Measurements from ENCODE around the gene SETBP1.

DNA sequence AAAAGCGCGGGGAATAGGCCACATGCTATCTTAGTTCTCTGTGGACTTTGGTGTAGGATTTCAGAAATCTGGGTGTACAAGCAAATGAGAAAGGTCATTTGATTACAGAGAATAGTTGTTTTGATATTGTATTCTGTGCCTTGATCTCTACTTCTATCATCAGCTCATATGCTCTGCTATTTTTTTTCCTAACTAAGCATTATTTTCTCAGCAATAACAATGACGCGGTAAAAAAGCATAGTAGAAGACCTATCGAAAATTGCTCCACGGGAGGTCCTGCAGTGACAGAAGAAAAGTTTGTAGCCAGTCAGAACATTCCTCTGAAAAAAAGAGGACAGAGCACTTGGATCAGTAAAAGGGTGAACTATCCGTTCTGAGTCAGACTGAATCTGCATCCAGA lies 2.8 kb upstream of the SETBP1 start:
- TF ChIP-seq BHLHE40 (IDR thresholded peaks at IDR 0.05; ENCODE audit: low read length): no peak
- TF ChIP-seq, protein P1, sequence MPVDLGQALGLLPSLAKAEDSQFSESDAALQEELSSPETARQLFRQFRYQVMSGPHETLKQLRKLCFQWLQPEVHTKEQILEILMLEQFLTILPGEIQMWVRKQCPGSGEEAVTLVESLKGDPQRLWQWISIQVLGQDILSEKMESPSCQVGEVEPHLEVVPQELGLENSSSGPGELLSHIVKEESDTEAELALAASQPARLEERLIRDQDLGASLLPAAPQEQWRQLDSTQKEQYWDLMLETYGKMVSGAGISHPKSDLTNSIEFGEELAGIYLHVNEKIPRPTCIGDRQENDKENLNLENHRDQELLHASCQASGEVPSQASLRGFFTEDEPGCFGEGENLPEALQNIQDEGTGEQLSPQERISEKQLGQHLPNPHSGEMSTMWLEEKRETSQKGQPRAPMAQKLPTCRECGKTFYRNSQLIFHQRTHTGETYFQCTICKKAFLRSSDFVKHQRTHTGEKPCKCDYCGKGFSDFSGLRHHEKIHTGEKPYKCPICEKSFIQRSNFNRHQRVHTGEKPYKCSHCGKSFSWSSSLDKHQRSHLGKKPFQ (CRISPR knock-in tag; IDR thresholded peaks at IDR 0.05; ENCODE audit: insufficient replicate concordance): no peak
- no peak for TF ChIP-seq JDP2 (CRISPR knock-in tag; IDR thresholded peaks at IDR 0.05; ENCODE audit: borderline replicate concordance)
- TF ChIP-seq SP4 (CRISPR knock-in tag; IDR thresholded peaks at IDR 0.05): no peak
- TF ChIP-seq, protein P2, sequence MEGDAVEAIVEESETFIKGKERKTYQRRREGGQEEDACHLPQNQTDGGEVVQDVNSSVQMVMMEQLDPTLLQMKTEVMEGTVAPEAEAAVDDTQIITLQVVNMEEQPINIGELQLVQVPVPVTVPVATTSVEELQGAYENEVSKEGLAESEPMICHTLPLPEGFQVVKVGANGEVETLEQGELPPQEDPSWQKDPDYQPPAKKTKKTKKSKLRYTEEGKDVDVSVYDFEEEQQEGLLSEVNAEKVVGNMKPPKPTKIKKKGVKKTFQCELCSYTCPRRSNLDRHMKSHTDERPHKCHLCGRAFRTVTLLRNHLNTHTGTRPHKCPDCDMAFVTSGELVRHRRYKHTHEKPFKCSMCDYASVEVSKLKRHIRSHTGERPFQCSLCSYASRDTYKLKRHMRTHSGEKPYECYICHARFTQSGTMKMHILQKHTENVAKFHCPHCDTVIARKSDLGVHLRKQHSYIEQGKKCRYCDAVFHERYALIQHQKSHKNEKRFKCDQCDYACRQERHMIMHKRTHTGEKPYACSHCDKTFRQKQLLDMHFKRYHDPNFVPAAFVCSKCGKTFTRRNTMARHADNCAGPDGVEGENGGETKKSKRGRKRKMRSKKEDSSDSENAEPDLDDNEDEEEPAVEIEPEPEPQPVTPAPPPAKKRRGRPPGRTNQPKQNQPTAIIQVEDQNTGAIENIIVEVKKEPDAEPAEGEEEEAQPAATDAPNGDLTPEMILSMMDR (CRISPR knock-in tag; IDR thresholded peaks at IDR 0.05): no peak
- TF ChIP-seq SYNCRIP (IDR thresholded peaks at IDR 0.05; ENCODE audit: insufficient read depth, low read depth, low read length): no peak
- no peak for TF ChIP-seq TOPORS (CRISPR knock-in tag; IDR thresholded peaks at IDR 0.05)
- no peak for TF ChIP-seq POLR2AphosphoS5 (IDR thresholded peaks at IDR 0.05; ENCODE audit: low read depth, low read length)
- TF ChIP-seq KLF6 (CRISPR knock-in tag; IDR thresholded peaks at IDR 0.05): no peak
- no peak for TF ChIP-seq CHD2 (IDR thresholded peaks at IDR 0.05; ENCODE audit: low read depth, low read length)
- TF ChIP-seq TCF7 (IDR thresholded peaks at IDR 0.05; ENCODE audit: low read depth): no peak
- no peak for TF ChIP-seq ZNF629 (CRISPR knock-in tag; conservative IDR thresholded peaks at IDR 0.05)
- no peak for TF ChIP-seq AKAP8 (CRISPR knock-in tag; IDR thresholded peaks at IDR 0.05)
